ENCODE results near the gene PRKCH. TPM values are rescaled to one million over a fixed set of nuclear protein-coding genes. Genes with fewer than 3 reads are reported as not detected.

PRKCH gene
- total and polyA plus RNA-seq, 10 of the 15 experiments (the other 5 are each of a cell fraction or from before 2014, with no cell fraction given): 10.7 to 140 (median 33.2) TPM

DNA sequence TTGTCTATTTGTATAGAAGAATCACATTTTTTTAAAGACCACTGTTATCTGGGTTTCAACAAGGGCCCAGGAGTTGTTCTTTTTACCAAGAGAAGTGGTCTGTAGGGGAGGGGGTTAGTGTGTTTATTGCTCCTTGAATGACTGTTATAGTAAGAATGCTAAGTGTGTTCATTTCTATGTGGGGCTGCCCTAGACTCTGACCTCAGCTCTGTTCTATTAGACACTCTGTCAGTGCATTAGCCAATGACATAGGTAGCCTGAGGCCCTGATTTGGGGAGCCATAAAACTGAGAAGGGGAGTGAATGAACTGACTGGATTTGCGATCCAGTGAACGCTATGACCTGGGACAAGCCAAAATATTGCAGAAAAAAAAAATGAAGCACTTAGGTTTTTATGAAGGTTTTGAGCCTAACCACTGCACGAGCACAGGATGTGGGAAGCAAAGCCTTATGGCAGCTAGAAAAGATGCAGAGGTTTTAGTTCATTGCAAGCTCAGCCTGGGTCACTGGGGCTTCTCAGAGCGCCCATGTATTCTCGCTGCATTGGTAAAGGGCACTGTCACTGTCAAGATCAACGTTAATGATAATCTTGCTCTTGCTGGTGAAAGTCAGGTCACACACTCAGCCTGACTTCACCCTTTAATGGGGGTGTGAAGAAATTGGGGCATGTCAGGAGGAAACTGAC lies 63.8 kb downstream of the PRKCH start (continued):
- TF ChIP-seq CTCF (IDR thresholded peaks at IDR 0.05 in 2 of 3, conservative IDR thresholded peaks at IDR 0.05 in 1 of 3; ENCODE audit: control insufficient read depth in 2 of 3, extremely low read depth in 1 of 3, insufficient read depth in 1 of 3, low read depth in 3 of 3, low read length in 3 of 3) (no peak), MTA2 (IDR thresholded peaks at IDR 0.05; ENCODE audit: low read depth) (0 out of 2 replicates have a peak, but pooled peaks have one; percentile 11), PRDM15 (CRISPR knock-in tag; IDR thresholded peaks at IDR 0.05) (no peak), RUNX3 (IDR thresholded peaks at IDR 0.05; ENCODE audit: low read length) (peak; percentile 80), YY1 (IDR thresholded peaks at IDR 0.05; ENCODE audit: low read depth, low read length) (0 out of 2 replicates have a peak, but pooled peaks have one; percentile 21), BHLHE40 (IDR thresholded peaks at IDR 0.05; ENCODE audit: borderline replicate concordance in 1 of 2, low read depth in 2 of 2, low read length in 1 of 2) (peak; percentile 84 to 89), KAT2A (conservative IDR thresholded peaks at IDR 0.05; ENCODE audit: control insufficient read depth, low read depth, low read length) (no peak), MLLT1 (IDR thresholded peaks at IDR 0.05) (peak; percentile 31; the same call in 1 of the 2 replicates), NR2C1 (IDR thresholded peaks at IDR 0.05) (no peak)
- TF ChIP-seq, protein P1, sequence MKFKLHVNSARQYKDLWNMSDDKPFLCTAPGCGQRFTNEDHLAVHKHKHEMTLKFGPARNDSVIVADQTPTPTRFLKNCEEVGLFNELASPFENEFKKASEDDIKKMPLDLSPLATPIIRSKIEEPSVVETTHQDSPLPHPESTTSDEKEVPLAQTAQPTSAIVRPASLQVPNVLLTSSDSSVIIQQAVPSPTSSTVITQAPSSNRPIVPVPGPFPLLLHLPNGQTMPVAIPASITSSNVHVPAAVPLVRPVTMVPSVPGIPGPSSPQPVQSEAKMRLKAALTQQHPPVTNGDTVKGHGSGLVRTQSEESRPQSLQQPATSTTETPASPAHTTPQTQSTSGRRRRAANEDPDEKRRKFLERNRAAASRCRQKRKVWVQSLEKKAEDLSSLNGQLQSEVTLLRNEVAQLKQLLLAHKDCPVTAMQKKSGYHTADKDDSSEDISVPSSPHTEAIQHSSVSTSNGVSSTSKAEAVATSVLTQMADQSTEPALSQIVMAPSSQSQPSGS (IDR thresholded peaks at IDR 0.05; ENCODE audit: low read length): peak; percentile 41; the same call in 1 of the 2 replicates

All from GM12878 (cell line).